GM12873 (cell line): ENCODE data around the gene USP28.

Experiments used
- TF ChIP-seq, protein P1 (sequence below): IDR thresholded peaks from 2 replicates; pipeline ENCODE4 v1.5.1; 2012; ENCODE audit warnings: low read depth, mild to moderate bottlenecking, moderate library complexity, low read length, control low read depth; ENCODE audit not compliant: insufficient read depth; ENCODE audit errors: missing control alignments

Gene USP28

DNA sequence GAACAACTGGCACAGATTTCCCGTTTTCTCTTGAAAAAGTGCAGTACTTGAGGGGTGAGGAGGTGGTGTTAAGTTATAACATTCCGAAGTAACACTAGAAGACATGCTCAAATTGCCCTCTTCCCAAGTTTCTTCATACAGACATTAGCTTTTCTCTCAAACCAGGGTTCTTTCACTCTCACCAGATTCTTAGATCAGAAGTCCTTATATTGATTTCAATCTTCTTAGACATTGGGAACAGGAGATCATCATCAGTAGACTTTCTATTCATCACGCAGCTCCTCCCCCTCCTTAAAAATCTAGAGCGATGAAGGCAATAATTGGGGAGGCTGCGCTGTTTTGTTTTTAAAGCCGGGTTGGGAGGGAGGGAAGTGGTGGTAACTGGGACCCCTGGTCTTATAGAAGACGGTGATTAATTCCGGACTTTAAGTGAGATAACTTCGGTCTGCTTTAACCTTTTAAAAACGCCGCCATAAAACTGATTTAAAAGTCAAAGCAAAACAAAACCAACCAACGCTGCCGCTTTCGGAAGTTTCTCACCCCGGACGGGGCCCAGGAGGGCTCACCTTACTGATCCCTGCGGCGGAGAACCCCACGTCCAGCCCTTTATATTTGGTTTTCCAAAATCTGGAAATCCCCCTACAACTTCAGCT is 665 bp downstream of the USP28 start:
- TF ChIP-seq, protein P1, sequence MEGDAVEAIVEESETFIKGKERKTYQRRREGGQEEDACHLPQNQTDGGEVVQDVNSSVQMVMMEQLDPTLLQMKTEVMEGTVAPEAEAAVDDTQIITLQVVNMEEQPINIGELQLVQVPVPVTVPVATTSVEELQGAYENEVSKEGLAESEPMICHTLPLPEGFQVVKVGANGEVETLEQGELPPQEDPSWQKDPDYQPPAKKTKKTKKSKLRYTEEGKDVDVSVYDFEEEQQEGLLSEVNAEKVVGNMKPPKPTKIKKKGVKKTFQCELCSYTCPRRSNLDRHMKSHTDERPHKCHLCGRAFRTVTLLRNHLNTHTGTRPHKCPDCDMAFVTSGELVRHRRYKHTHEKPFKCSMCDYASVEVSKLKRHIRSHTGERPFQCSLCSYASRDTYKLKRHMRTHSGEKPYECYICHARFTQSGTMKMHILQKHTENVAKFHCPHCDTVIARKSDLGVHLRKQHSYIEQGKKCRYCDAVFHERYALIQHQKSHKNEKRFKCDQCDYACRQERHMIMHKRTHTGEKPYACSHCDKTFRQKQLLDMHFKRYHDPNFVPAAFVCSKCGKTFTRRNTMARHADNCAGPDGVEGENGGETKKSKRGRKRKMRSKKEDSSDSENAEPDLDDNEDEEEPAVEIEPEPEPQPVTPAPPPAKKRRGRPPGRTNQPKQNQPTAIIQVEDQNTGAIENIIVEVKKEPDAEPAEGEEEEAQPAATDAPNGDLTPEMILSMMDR = no peak

DNA sequence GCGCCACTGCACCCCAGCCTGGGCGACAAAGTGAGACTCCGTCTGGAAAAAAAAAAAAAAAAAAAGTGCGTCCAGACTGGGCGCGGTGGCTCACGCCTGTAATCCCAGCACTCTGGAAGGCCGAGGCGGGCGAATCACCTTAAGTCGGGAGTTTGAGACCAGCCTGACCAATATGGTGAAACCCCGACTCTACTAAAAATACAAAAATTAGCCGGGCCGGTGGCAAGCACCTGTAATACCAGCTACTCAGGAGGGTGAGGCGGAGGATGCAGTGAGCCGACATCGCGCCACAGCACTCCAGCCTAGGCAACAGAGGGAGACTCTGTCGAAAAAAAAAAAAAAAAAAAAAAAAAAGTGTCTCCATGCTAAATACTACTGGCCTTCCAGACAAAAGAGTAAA is 1.3 kb downstream of the USP28 start:
- TF ChIP-seq, protein P1 = no peak

DNA sequence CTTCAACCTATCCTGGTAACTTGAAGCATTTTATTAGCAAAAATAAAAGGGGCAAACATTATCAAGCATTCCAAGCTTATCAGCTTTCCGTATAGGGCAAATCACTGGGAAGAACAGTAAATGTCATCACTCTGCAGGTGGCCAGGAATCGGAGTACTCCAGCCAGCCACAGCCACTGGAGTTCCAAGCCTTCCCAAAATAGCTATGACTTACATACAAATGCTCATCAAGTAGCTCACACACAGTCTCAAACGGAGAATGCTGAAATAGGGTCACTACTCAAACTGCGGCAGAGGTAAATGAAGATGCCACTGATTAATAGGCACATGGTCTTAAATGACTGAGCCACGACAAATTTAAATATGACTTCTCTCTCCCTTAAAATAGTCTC is 2.1 kb downstream of the USP28 start:
- TF ChIP-seq, protein P1 = no peak

DNA sequence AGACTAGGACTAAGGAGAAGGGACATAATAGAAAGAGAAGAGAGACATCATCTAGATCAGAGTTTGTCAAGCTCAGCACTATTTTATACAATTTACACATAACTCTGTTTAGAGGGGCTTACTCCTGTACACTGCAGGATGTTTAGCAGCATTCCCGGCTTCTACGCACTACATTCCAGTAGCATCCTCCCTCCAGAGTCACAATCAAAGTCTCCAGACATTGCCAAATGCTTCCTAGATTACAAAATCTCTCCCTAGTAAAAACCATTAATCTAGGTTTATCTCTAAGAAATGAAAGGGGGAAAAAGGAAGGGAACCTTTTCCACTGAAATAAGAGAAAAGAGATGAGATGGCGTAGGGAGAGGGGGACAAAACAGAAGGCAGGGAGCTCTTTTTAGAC is 4.0 kb downstream of the USP28 start:
- TF ChIP-seq, protein P1 = no peak

DNA sequence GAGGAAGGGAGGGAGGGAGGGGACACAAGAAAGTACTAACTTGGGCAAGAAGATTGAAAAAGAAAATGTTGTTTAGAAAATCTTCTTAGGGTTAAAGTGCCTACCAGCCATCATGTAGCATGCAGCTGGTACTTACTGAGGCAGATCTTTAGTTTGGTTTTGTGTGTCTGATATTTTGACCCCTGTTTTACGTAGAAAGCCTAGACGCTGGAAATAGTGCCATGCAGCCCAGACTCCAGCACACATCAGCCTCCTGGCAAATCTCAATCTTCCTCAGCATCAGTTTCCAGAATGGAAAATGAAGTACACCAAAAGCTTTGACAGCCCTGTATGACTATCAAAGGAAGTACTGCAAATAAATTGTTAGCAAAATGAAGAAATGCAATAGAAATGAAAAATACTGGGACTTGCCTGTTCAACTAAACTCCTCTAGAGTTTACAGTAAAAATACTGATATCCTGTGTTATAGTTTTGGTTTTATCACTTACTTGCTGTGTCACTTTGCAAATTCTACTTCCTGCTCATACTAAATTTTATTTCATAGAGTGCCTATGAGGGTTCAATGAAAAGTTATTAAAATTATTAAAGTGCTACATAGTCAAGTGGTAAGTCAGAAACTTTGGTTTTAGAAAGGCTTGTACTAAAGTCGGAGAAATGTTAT is 7.4 kb downstream of the USP28 start:
- TF ChIP-seq, protein P1 = no peak

DNA sequence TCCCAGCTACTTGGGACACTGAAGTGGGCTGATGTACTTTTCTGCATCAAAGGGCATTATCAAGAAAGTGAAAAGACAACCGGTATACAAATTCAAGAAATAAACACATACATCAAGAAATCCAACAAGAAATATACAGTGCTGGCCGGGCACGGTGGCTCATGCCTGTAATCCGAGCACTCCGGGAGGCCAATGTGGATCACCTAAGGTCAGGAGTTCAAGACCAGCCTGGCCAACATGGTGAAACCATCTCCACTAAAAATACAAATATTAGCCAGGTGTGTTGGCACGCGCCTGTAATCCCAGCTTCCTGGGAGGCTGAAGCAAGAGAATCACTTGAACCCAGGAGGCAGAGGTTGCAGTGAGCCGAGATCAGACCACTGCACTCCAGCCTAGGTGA is 9.5 kb downstream of the USP28 start:
- TF ChIP-seq, protein P1 = no peak

DNA sequence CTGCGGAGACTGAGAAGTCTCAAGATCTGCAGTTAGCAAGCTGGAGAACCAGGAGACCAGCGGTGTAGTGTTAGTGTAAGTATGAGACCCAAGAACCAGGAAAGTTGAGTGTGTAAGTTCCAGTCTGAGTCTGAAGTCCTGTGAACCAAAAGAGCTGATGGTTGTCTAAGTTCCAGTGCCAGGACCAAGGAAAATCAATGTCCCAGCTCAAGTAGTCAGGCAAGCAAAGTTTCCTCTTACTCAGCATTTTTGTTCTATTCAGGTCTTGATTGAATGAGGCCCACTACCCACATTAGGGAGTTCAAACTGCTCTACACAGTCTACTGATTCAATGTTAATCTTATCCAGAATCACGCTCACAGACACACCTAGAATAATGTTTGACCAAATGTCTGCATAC is 11.0 kb downstream of the USP28 start:
- TF ChIP-seq, protein P1 = no peak
